Adipose tissue (tissue), 3 donors: ENCODE results near the gene PGAP2. TPM values are rescaled to one million over a fixed set of nuclear protein-coding genes. Genes with fewer than 3 reads are reported as not detected.

Source experiments
- H3K27ac ChIP-seq: one replicate; pipeline ENCODE4 v1.5.1; 2013; ENCODE audit warnings: low read depth, low read length
- WGBS, 3 donors: extraction: QIAGEN DNeasy Blood & Tissue Kit; methylation state at CpG; one replicate each; pipeline ENCODE4 v1.1.7; 2013; 5-methylcytosine and 5-hydroxymethylcytosine counted together
- polyA plus RNA-seq, 3 donors: library from polyadenylated mRNA; stranded (reverse); fragments of 200-250 nt; gene quantifications; one replicate each; pipeline ENCODE4 v1.2.3, GENCODE V29; 2013
- donor health status: healthy with polysubstance abuse.
- donor health status: Bipolar disorder and iron deficiency.
- donor health status: healthy.

Gene PGAP2
- polyA plus RNA-seq, 3 donors, result 10.4 to 21.9 (median 11.5) TPM

GRCh38 chr11:3866836-3867208 lies 58.5 kb downstream of the PGAP2 start:
- no peak overlapping the region for H3K27ac ChIP-seq

- WGBS, 3 donors, result 24 to 46% (median 31%) methylated on average over 6 of the region's 6 CpGs
- H3K27ac ChIP-seq, result no peak overlapping the region
Observed at GRCh38 chr11:3867209-3868091, 59.1 kb downstream of the PGAP2 start.

GRCh38 chr11:3873712-3874349 lies 65.5 kb downstream of the PGAP2 start:
- 81 to 95% (median 86%) methylated on average over 2 of the region's 2 CpGs for WGBS, 3 donors
- H3K27ac ChIP-seq, result no peak overlapping the region

Other genes starting within 250 kb of the PGAP2 start
- under 1 TPM in 2 of 3 donors, not detected in 1; 0.22 to 0.23 TPM for gene ART5, start 166.6 kb upstream of the PGAP2 start, polyA plus RNA-seq
- not detected for gene ART1, start 163.4 kb upstream of the PGAP2 start, polyA plus RNA-seq
- gene CHRNA10, start 137.2 kb upstream of the PGAP2 start, polyA plus RNA-seq, result under 1 TPM; 0.11 to 0.73 (median 0.33) TPM
- 10 to 100 TPM; 17.9 to 52.7 (median 19.6) TPM for gene NUP98, start 11.0 kb upstream of the PGAP2 start, polyA plus RNA-seq
- 10 to 100 TPM; 30.4 to 94.7 (median 88.8) TPM for gene RHOG, start 32.4 kb downstream of the PGAP2 start, polyA plus RNA-seq
- gene STIM1, start 47.1 kb downstream of the PGAP2 start, polyA plus RNA-seq, result 10 to 100 TPM; 17.6 to 49.7 (median 40.0) TPM